ENCODE results near the gene SMCO2. TPM values are rescaled to one million over a fixed set of nuclear protein-coding genes. Genes with fewer than 3 reads are reported as not detected.

SMCO2 gene
- polyA plus RNA-seq, 3 donors = 17.4 TPM; not detected in 2

DNA sequence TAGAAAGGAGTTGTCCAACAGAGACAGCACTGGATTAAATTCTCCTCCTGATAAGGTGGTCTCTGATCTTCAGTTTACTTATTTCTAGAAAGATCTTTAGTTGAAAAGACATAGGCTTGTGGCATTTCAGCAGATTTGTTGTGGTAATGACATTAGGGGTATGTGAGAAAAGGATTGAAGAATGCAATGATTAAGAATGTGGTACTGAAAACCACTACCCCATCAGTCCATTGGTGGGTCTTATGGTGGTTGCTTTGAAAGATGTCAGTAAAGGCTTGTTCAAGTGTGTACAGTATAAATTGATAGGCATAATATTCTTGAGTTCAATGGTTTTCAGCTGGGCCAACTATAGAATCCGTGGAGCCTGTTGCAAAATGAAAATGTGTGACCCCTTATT is 88.2 kb downstream of the SMCO2 start:
- H3K9me3 ChIP-seq (replicated peaks in 1 of 2; ENCODE audit: control insufficient read depth in 1 of 2, insufficient read depth in 1 of 2, low read length in 2 of 2) = no peaks in the 10 kb centered on the region
- no peaks in the 10 kb centered on the region for H3K36me3 Mint-ChIP-seq
- H3K4me3 Mint-ChIP-seq = no peak overlapping the region
- intact Hi-C loops (cut with micrococcal nuclease) = no loop called here
- H3K9ac ChIP-seq (ENCODE audit: insufficient read depth, low read length, poor library complexity, severe bottlenecking) = no peak overlapping the region
- H3K4me1 ChIP-seq (ENCODE audit: control insufficient read depth in 1 of 2, insufficient read depth in 2 of 2, low read length in 2 of 2) = no peaks in the 10 kb centered on the region
- no peaks in the 10 kb centered on the region for H4K20me1 ChIP-seq (ENCODE audit: insufficient read depth, low read length)
- no peak overlapping the region for H3K4me3 ChIP-seq (replicated peaks in 1 of 3; ENCODE audit: low read depth in 2 of 3, low read length in 3 of 3)
- DNase-seq = no peak
- TF ChIP-seq, protein P1, sequence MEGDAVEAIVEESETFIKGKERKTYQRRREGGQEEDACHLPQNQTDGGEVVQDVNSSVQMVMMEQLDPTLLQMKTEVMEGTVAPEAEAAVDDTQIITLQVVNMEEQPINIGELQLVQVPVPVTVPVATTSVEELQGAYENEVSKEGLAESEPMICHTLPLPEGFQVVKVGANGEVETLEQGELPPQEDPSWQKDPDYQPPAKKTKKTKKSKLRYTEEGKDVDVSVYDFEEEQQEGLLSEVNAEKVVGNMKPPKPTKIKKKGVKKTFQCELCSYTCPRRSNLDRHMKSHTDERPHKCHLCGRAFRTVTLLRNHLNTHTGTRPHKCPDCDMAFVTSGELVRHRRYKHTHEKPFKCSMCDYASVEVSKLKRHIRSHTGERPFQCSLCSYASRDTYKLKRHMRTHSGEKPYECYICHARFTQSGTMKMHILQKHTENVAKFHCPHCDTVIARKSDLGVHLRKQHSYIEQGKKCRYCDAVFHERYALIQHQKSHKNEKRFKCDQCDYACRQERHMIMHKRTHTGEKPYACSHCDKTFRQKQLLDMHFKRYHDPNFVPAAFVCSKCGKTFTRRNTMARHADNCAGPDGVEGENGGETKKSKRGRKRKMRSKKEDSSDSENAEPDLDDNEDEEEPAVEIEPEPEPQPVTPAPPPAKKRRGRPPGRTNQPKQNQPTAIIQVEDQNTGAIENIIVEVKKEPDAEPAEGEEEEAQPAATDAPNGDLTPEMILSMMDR (IDR thresholded peaks at IDR 0.05) = no peak
- peaks cover 0 to 3% (median 0%) of the 10 kb centered on the region in 3 donors for H3K27me3 Mint-ChIP-seq (ENCODE audit: low read depth in 3 of 3)
- no peak overlapping the region for H3K4me2 ChIP-seq (replicated peaks; ENCODE audit: extremely low read depth, low read length, poor library complexity, severe bottlenecking)
- no peak overlapping the region for H2AFZ ChIP-seq (ENCODE audit: insufficient read depth, low read depth, low read length, poor library complexity, severe bottlenecking)
- no peaks in the 10 kb centered on the region for H3K27me3 ChIP-seq (ENCODE audit: control insufficient read depth in 2 of 2, insufficient read depth in 2 of 2, low read length in 2 of 2)
- H3K27ac ChIP-seq (ENCODE audit: low read depth in 1 of 2, low read length in 2 of 2) = no peak overlapping the region
- no peaks in the 10 kb centered on the region for H3K79me2 ChIP-seq (ENCODE audit: insufficient read depth, low read length)
- H3K9me3 Mint-ChIP-seq = peaks cover 0 to 3% (median 0%) of the 10 kb centered on the region in 7 donors
- no peak overlapping the region for H3K27ac Mint-ChIP-seq
- WGBS (ENCODE audit: insufficient coverage) = no CpG with 5 or more reads among the region's 1 CpG
- peaks cover 14% of the 10 kb centered on the region for H3K4me1 Mint-ChIP-seq
- H3K36me3 ChIP-seq (replicated peaks in 1 of 2; ENCODE audit: control insufficient read depth in 1 of 2, insufficient read depth in 2 of 2, low read length in 2 of 2) = no peaks in the 10 kb centered on the region

- Histone ChIP-seq H3K9me3 (replicated peaks in 1 of 2; ENCODE audit: control insufficient read depth in 1 of 2, insufficient read depth in 1 of 2, low read length in 2 of 2) (no peaks in the 10 kb centered on the region), H3K9ac (ENCODE audit: insufficient read depth, low read length, poor library complexity, severe bottlenecking) (no peak overlapping the region), H3K27me3 (ENCODE audit: control insufficient read depth in 2 of 2, insufficient read depth in 2 of 2, low read length in 2 of 2) (no peaks in the 10 kb centered on the region), H3K27ac (ENCODE audit: low read depth in 1 of 2, low read length in 2 of 2) (no peak overlapping the region), H3K4me1 (ENCODE audit: control insufficient read depth in 1 of 2, insufficient read depth in 2 of 2, low read length in 2 of 2) (no peaks in the 10 kb centered on the region), H3K36me3 (replicated peaks in 1 of 2; ENCODE audit: control insufficient read depth in 1 of 2, insufficient read depth in 2 of 2, low read length in 2 of 2) (no peaks in the 10 kb centered on the region), H4K20me1 (ENCODE audit: insufficient read depth, low read length) (no peaks in the 10 kb centered on the region), H3K79me2 (ENCODE audit: insufficient read depth, low read length) (no peaks in the 10 kb centered on the region), H3K4me2 (replicated peaks; ENCODE audit: extremely low read depth, low read length, poor library complexity, severe bottlenecking) (no peak overlapping the region), H3K4me3 (replicated peaks in 1 of 3; ENCODE audit: low read depth in 2 of 3, low read length in 3 of 3) (no peak overlapping the region), H2AFZ (ENCODE audit: insufficient read depth, low read depth, low read length, poor library complexity, severe bottlenecking) (no peak overlapping the region)
- intact Hi-C loops (cut with micrococcal nuclease) = no loop called here
- Mint-ChIP-seq H3K4me3 (no peak overlapping the region), H3K27me3 (ENCODE audit: low read depth in 3 of 3) (peaks cover 0 to 1% (median 0%) of the 10 kb centered on the region in 3 donors), H3K36me3 (no peaks in the 10 kb centered on the region), H3K9me3 (peaks cover 0 to 3% (median 0%) of the 10 kb centered on the region in 7 donors), H3K4me1 (peaks cover 14% of the 10 kb centered on the region), H3K27ac (no peak overlapping the region)
- WGBS (ENCODE audit: insufficient coverage) = 97% methylated on average over 4 of the region's 6 CpGs
- TF ChIP-seq, protein P1 (IDR thresholded peaks at IDR 0.05) = no peak
- no peak for DNase-seq
Measured at GRCh38 chr12:27535318-27535717, 88.8 kb downstream of the SMCO2 start.
